Endothelial cell of umbilical vein (primary cell): ENCODE results near the gene MIF4GD. TPM values are rescaled to one million over a fixed set of nuclear protein-coding genes. Genes with fewer than 3 reads are reported as not detected.

ENCODE experiments used
- BruUV-seq: library from RNA; stranded (reverse); fragments of 400-500 nt; replicated peaks from 2 replicates; lab custom pipeline; 2021; lab: Mats Ljungman, UMichigan
- CTCF ChIA-PET: fragments of 300-600, 350-600 bp; sonication (Branson Sonifier 250); formaldehyde crosslinking; loops from one replicate; lab custom pipeline; 2021; ENCODE audit warnings: antibody characterized with exemption, inconsistent platforms; lab: Charles Lee
- POLR2A ChIA-PET: fragments of 300-600, 350-600 bp; sonication (Branson Sonifier 250); formaldehyde crosslinking; loops from one replicate; lab custom pipeline; 2021; ENCODE audit warnings: antibody characterized with exemption, inconsistent platforms; lab: Charles Lee
- DNase-seq: peaks from one replicate; pipeline ENCODE4 v3.0.0-alpha.2; 2011; ENCODE audit warnings: low read depth, low spot score
- FAIRE-seq: peaks from 2 replicates; lab custom pipeline; 2011; peaks lifted over from hg19 to GRCh38; lab: Jason Lieb, UNC
- H2AFZ ChIP-seq: 2 replicates; pipeline ENCODE4 v1.6.0; 2012; ENCODE audit warnings: low read depth, low read length, control low read depth, inconsistent platforms
- H3K27ac ChIP-seq: 2 replicates; pipeline ENCODE4 v1.5.1; 2011; ENCODE audit warnings: low read depth, mild to moderate bottlenecking, control low read depth, low read length, moderate library complexity; ENCODE audit not compliant: insufficient read depth
- H3K27me3 ChIP-seq, 2 experiments: 2 replicates each; pipeline versions ENCODE4 v1.6.0 to v1.6.1; 2011; ENCODE audit warnings: low read length in 2 of 2, mixed read lengths in 1 of 2; ENCODE audit not compliant: control insufficient read depth in 2 of 2, insufficient read depth in 2 of 2
- H3K36me3 ChIP-seq, 2 experiments: 2 replicates in 1 of 2; 3 replicates in 1 of 2; pipeline ENCODE4 v1.5.1; 2011; ENCODE audit warnings: low read length in 2 of 2, mild to moderate bottlenecking in 1 of 2, moderate library complexity in 1 of 2; ENCODE audit not compliant: control insufficient read depth in 2 of 2, insufficient read depth in 2 of 2; ENCODE audit errors: extremely low read depth in 1 of 2
- H3K4me1 ChIP-seq: 3 replicates; pipeline ENCODE4 v1.5.1; 2011; ENCODE audit warnings: mild to moderate bottlenecking, low read length; ENCODE audit not compliant: control insufficient read depth, insufficient read depth; ENCODE audit errors: extremely low read depth
- H3K4me2 ChIP-seq: 2 replicates; pipeline ENCODE4 v1.6.1; 2011; ENCODE audit warnings: low read length, control low read depth, mixed read lengths; ENCODE audit not compliant: insufficient read depth
- H3K4me3 ChIP-seq, 3 experiments: fragments of 200-600 bp in 1 of 3; sonication (generic), shearing (Covaris generic) in 1 of 3; replicated peaks in 1 of 3; 2 replicates each; pipeline ENCODE4 v1.5.1; 2011 to 2016; ENCODE audit warnings: control low read depth in 3 of 3, low read length in 3 of 3, mild to moderate bottlenecking in 2 of 3, inconsistent platforms in 1 of 3, low read depth in 1 of 3, moderate library complexity in 1 of 3; ENCODE audit not compliant: insufficient read depth in 1 of 3
- H3K79me2 ChIP-seq: 2 replicates; pipeline ENCODE4 v1.6.0; 2012; ENCODE audit warnings: low read length, inconsistent platforms; ENCODE audit not compliant: control insufficient read depth, insufficient read depth
- H3K9ac ChIP-seq: replicated peaks from 2 replicates; pipeline ENCODE3; 2011; ENCODE audit warnings: low read length, control low read depth; ENCODE audit not compliant: insufficient read depth; ENCODE audit errors: extremely low read depth
- H3K9me1 ChIP-seq: replicated peaks from 3 replicates; pipeline ENCODE4 v1.6.0; 2011; ENCODE audit warnings: mild to moderate bottlenecking, low read length; ENCODE audit not compliant: control insufficient read depth, insufficient read depth; ENCODE audit errors: extremely low read depth
- H3K9me3 ChIP-seq: replicated peaks from 2 replicates; pipeline ENCODE4 v1.5.1; 2012; ENCODE audit warnings: low read length, inconsistent platforms; ENCODE audit not compliant: control insufficient read depth, insufficient read depth
- H4K20me1 ChIP-seq: replicated peaks from 2 replicates; pipeline ENCODE3; 2011; ENCODE audit warnings: mild to moderate bottlenecking, low read length; ENCODE audit not compliant: control insufficient read depth, insufficient read depth; ENCODE audit errors: extremely low read depth
- CTCF ChIP-seq, 2 donors: IDR thresholded peaks; 1 replicate in 1 of 2; 2 replicates in 1 of 2; pipeline ENCODE4 v1.5.1; 2011; ENCODE audit warnings: low read length in 2 of 2, mild to moderate bottlenecking in 2 of 2, moderate library complexity in 2 of 2, control low read depth in 1 of 2, inconsistent platforms in 1 of 2, low read depth in 1 of 2; ENCODE audit not compliant: insufficient read depth in 1 of 2; ENCODE audit errors: extremely low read depth in 1 of 2
- EZH2 ChIP-seq: IDR thresholded peaks from 2 replicates; pipeline ENCODE4 v1.6.1; 2012; ENCODE audit warnings: borderline replicate concordance, low read depth, mild to moderate bottlenecking, moderate library complexity, low read length, inconsistent platforms; ENCODE audit not compliant: severe bottlenecking
- FOS ChIP-seq: IDR thresholded peaks from 2 replicates; pipeline ENCODE4 v1.6.1; 2011; ENCODE audit warnings: mild to moderate bottlenecking, low read length, moderate library complexity, borderline replicate concordance; ENCODE audit not compliant: insufficient read depth
- GATA2 ChIP-seq: IDR thresholded peaks from 2 replicates; pipeline ENCODE4 v1.7.0; 2011; ENCODE audit warnings: low read depth, mild to moderate bottlenecking, moderate library complexity, mixed read lengths, low read length; ENCODE audit not compliant: insufficient read length, insufficient read depth
- JUN ChIP-seq: IDR thresholded peaks from 2 replicates; pipeline ENCODE4 v1.6.1; 2011; ENCODE audit warnings: borderline replicate concordance, low read depth; ENCODE audit not compliant: insufficient read length, insufficient read depth
- MAX ChIP-seq: IDR thresholded peaks from 2 replicates; pipeline ENCODE4 v1.6.1; 2011; ENCODE audit not compliant: insufficient read depth, insufficient read length
- MYC ChIP-seq: IDR thresholded peaks from one replicate; pipeline ENCODE4 v1.6.1; 2011; ENCODE audit warnings: mild to moderate bottlenecking, low read depth, low read length
- POLR2A ChIP-seq: IDR thresholded peaks from 2 replicates; pipeline ENCODE4 v1.6.1; 2012; ENCODE audit warnings: low read depth, mild to moderate bottlenecking, control low read depth, low read length
- POLR2AphosphoS5 ChIP-seq: IDR thresholded peaks from 2 replicates; pipeline ENCODE4 v1.6.1; 2012; ENCODE audit warnings: low read depth, mild to moderate bottlenecking, control low read depth, low read length, moderate library complexity; ENCODE audit not compliant: insufficient read depth
- dilution Hi-C: fragments of 300-500 bp; cut with MboI; formaldehyde crosslinking; loops from one replicate; pipeline ENCODE4 v1.15.0; 2019; ENCODE audit warnings: low sequenced_read_pairs; ENCODE audit not compliant: extremely low pct_ligation_motif_present
- intact Hi-C: fragments of 100-400 bp; cut with micrococcal nuclease; formaldehyde crosslinking; loops from one replicate; pipeline ENCODE4 v1.10.0; 2022
- polyA plus RNA-seq, 4 experiments: library from polyadenylated mRNA; depleted of rRNA in 3 of 4; stranded (reverse) in 3 of 4; unstranded in 1 of 4; fragments of >200 nt; gene quantifications; 2 replicates each; pipeline versions ENCODE4 v1.2.1 to v1.2.3, GENCODE V29; 2011 to 2012; ENCODE audit warnings: missing spikeins in 1 of 4
- total RNA-seq: library from RNA; stranded (reverse); gene quantifications from 2 replicates; pipeline ENCODE4 v1.2.3, GENCODE V29; 2021

MIF4GD gene
- total and polyA plus RNA-seq, 2 donors (not counting 3 experiments of a cell fraction or from before 2014, with no cell fraction given), result 12.4 to 35.7 TPM

- Histone ChIP-seq H2AFZ (no peak overlapping the region), H3K9me1 (no peaks in the 10 kb centered on the region), H3K4me2 (no peak overlapping the region), H3K4me1 (no peaks in the 10 kb centered on the region), H3K27ac (no peak overlapping the region), H3K79me2 (no peaks in the 10 kb centered on the region), H3K4me3 (no peak overlapping the region), H3K27me3 (no peaks in the 10 kb centered on the region), H3K36me3 (peaks cover 9 to 37% of the 10 kb centered on the region in 2 experiments), H4K20me1 (no peaks in the 10 kb centered on the region), H3K9me3 (no peaks in the 10 kb centered on the region), H3K9ac (no peak overlapping the region)
- intact Hi-C loops, result no loop called here
- TF ChIP-seq GATA2 (no peak), MYC (no peak), EZH2 (no peak), MAX (no peak), JUN (no peak), FOS (no peak), POLR2AphosphoS5 (no peak), CTCF (IDR thresholded peaks at IDR 0.05; ENCODE audit: extremely low read depth in 1 of 2, insufficient read depth in 1 of 2, low read depth in 1 of 2, low read length in 2 of 2) (no peak), POLR2A (no peak)
- no peak for FAIRE-seq
- ChIA-PET CTCF (interaction anchor here (1.2 to 1.7 kb wide), 2 partner anchors 9 to 30 kb away, joined by 3 to 7 read pairs; no protein-coding TSS in a partner anchor), POLR2A (no interaction called here)
- dilution Hi-C loops, result no loop called here
- DNase-seq, result no peak
- BruUV-seq, result no TSS peak
Measured at GRCh38 chr17:75231741-75232464, 39.1 kb downstream of the MIF4GD start.
